Measurements from ENCODE around the gene UBR1. TPM values are rescaled to one million over a fixed set of nuclear protein-coding genes. Genes with fewer than 3 reads are reported as not detected.

Gene UBR1
- total RNA-seq, 3 donors from 2014 or later = 33.0 to 52.5 (median 48.5) TPM

DNA sequence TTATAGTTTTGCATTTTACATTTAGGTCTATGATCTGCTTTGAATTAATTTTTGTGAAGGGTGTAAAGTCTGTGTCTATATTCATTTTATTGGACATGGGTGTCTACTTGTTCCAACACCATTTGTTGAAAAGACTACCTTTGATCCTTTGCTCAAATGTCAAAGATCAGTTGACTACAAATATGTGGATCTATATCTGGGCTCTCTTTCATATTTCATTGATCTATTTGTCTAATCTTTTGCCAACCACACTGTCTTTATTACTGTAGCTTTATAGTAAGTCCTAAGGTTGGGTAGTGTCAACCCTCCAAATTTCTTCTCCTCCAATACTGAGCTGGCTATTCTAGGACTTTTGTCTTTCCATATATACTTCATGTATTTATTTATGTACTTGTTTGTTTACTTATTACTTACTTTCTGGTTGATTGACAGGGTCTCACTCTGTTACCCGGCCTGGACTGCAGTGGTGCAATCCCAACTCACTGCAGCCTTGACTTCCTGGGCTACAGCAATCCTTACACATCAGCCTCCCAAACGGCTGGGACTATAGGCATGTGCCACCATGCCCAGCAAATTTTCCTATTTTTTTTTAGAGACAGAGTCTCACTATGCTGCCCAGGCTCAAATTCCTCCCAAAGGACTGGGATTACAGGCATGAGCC is 131.5 kb downstream of the UBR1 start:
- H3K27ac ChIP-seq = no peak overlapping the region
- peaks cover 0 to 4% of the 10 kb centered on the region in 2 donors for H3K9me3 ChIP-seq
- no peak overlapping the region for H3K4me3 ChIP-seq
- H3K27me3 ChIP-seq = no peaks in the 10 kb centered on the region
- no peak for DNase-seq (ENCODE audit: low spot score in 2 of 2)
- no peaks in the 10 kb centered on the region for H3K4me1 ChIP-seq
- TF ChIP-seq POLR2A (IDR thresholded peaks at IDR 0.05) = no peak
- TF ChIP-seq, protein P1, sequence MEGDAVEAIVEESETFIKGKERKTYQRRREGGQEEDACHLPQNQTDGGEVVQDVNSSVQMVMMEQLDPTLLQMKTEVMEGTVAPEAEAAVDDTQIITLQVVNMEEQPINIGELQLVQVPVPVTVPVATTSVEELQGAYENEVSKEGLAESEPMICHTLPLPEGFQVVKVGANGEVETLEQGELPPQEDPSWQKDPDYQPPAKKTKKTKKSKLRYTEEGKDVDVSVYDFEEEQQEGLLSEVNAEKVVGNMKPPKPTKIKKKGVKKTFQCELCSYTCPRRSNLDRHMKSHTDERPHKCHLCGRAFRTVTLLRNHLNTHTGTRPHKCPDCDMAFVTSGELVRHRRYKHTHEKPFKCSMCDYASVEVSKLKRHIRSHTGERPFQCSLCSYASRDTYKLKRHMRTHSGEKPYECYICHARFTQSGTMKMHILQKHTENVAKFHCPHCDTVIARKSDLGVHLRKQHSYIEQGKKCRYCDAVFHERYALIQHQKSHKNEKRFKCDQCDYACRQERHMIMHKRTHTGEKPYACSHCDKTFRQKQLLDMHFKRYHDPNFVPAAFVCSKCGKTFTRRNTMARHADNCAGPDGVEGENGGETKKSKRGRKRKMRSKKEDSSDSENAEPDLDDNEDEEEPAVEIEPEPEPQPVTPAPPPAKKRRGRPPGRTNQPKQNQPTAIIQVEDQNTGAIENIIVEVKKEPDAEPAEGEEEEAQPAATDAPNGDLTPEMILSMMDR (IDR thresholded peaks at IDR 0.05) = no peak
- H3K36me3 ChIP-seq = no peaks in the 10 kb centered on the region
- intact Hi-C loops (cut with DNase I; ENCODE audit: low total_unique reads) = no loop called here

DNA sequence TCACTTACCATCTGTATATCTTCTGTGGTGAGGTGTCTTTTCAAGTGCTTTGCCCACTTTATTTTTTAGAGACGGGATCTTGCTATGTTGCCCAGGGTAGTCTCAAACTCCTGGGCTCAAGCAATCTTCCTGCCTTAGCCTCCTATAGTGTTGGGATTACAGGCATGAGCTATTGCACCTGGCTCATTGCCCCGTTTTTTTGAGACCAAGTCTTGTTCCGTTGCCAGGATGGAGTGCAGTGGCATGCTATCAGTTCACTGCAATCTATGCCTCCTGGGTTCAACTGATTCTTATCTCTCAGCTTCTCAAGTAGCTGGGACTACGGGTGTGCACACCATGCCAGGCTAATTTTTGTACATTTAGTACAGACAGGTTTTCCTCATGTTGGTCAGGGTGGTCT is 132.7 kb downstream of the UBR1 start:
- Histone ChIP-seq H3K9me3 (peaks cover 0 to 4% of the 10 kb centered on the region in 2 donors), H3K36me3 (no peaks in the 10 kb centered on the region), H3K27ac (no peak overlapping the region), H3K4me3 (no peak overlapping the region), H3K4me1 (no peaks in the 10 kb centered on the region), H3K27me3 (no peaks in the 10 kb centered on the region)
- TF ChIP-seq, protein P1 (IDR thresholded peaks at IDR 0.05) = no peak
- TF ChIP-seq POLR2AphosphoS5 (IDR thresholded peaks at IDR 0.05) (no peak), POLR2A (IDR thresholded peaks at IDR 0.05) (no peak)
- no peak for DNase-seq (ENCODE audit: low spot score in 2 of 2)
- intact Hi-C loops (cut with DNase I; ENCODE audit: low total_unique reads) = no loop called here

DNA sequence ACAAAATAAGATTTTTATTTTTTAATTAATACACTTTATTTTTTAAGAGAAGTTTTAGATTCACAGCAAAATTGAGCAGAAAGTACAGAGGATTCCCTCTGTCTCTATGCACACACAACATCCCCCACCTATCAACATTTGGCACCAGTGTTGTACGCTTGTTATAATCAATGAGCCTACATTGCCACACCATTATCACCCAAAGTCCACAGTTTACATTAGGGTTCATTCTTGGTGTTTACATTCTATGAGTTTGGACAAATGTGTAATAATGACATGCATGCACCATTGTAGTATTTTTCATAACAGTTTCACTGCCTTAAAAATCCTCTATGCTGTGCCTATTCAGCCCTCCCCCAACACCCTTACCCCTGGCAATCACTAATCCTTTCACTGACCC is 134.0 kb downstream of the UBR1 start:
- TF ChIP-seq POLR2A (IDR thresholded peaks at IDR 0.05) (no peak), POLR2AphosphoS5 (IDR thresholded peaks at IDR 0.05) (no peak)
- TF ChIP-seq, protein P1 (IDR thresholded peaks at IDR 0.05) = no peak
- intact Hi-C loops (cut with DNase I; ENCODE audit: low total_unique reads) = no loop called here

DNA sequence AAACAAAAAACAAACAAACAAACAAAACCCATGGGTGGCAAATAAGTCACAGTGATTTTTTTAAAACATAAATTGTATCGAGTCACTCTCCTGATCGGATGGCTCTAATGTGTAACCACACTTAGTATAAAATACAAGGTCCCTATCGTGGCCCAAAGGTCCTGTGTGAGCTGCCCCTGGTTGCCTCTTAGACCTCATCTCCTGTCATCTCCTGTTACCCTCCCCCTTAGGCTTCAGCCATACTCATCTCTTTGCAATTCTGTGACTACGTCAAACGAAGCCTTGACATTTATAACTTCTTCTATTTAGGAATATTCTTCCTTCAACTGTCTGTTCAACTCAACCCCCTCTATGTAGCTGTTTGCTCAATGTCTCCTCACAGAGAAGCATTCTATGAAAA is 141.4 kb downstream of the UBR1 start:
- no peak for DNase-seq (ENCODE audit: low spot score in 2 of 2)
- no peaks in the 10 kb centered on the region for H3K27me3 ChIP-seq
- H3K9me3 ChIP-seq = no peaks in the 10 kb centered on the region
- H3K4me3 ChIP-seq = no peak overlapping the region
- peaks cover 6% of the 10 kb centered on the region for H3K36me3 ChIP-seq
- H3K27ac ChIP-seq = no peak overlapping the region
- TF ChIP-seq POLR2AphosphoS5 (IDR thresholded peaks at IDR 0.05) = no peak
- TF ChIP-seq POLR2A (IDR thresholded peaks at IDR 0.05) = no peak
- TF ChIP-seq, protein P1 (IDR thresholded peaks at IDR 0.05) = no peak
- intact Hi-C loops (cut with DNase I; ENCODE audit: low total_unique reads) = no loop called here
- no peaks in the 10 kb centered on the region for H3K4me1 ChIP-seq

More for the DNA sequence above, 134.0 kb downstream of the UBR1 start:
- Histone ChIP-seq H3K4me1 (no peaks in the 10 kb centered on the region), H3K4me3 (no peak overlapping the region), H3K27me3 (no peaks in the 10 kb centered on the region), H3K36me3 (no peaks in the 10 kb centered on the region), H3K9me3 (peaks cover 0 to 4% of the 10 kb centered on the region in 2 donors), H3K27ac (no peak overlapping the region)
- DNase-seq (ENCODE audit: low spot score in 2 of 2) = no peak

DNA sequence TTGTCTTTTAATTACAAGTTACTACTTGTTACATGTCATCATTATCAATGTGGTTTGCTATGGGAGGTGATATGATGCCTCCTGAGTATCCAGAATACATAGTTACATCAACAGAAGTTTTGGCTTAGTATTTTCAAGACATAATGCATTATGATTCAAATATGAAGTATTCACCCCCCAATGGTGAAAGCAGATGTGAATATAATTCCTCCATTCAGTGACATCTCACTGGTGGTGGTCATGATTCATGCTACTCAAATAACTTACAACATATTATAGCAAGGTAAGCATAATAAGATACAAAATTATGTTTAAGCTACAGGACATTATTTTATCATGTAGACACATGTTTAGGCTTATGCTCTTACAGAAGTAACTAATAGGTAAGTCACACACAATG is 150.3 kb downstream of the UBR1 start:
- peaks cover 5% of the 10 kb centered on the region for H3K36me3 ChIP-seq

More for the DNA sequence above, 150.3 kb downstream of the UBR1 start:
- H3K27ac ChIP-seq = no peak overlapping the region
- H3K27me3 ChIP-seq = no peaks in the 10 kb centered on the region
- intact Hi-C loops (cut with DNase I; ENCODE audit: low total_unique reads) = no loop called here
- H3K9me3 ChIP-seq = no peaks in the 10 kb centered on the region
- no peaks in the 10 kb centered on the region for H3K4me1 ChIP-seq
- TF ChIP-seq POLR2AphosphoS5 (IDR thresholded peaks at IDR 0.05) (no peak), POLR2A (IDR thresholded peaks at IDR 0.05) (no peak)
- TF ChIP-seq, protein P1 (IDR thresholded peaks at IDR 0.05) = no peak
- no peak for DNase-seq (ENCODE audit: low spot score in 2 of 2)
- no peak overlapping the region for H3K4me3 ChIP-seq
